Suprapubic skin (tissue), 4 donors: ENCODE results near the gene CFAP58.

Experiments used
- POLR2A ChIP-seq, 2 donors: fragments of 450-650 bp; IDR thresholded peaks; one replicate each; pipeline ENCODE4 v1.6.1; 2017; ENCODE audit warnings: antibody characterized with exemption in 2 of 2, mild to moderate bottlenecking in 2 of 2, moderate library complexity in 2 of 2
- POLR2AphosphoS5 ChIP-seq, 3 donors: sonication (generic); formaldehyde crosslinking; IDR thresholded peaks; one replicate each; pipeline ENCODE4 v1.6.1; 2017; ENCODE audit warnings: antibody characterized with exemption in 3 of 3
- TF ChIP-seq, protein P1 (sequence below), 2 donors: fragments of 200-600 bp in 1 of 2; fragments of 450-650 bp in 1 of 2; sonication (generic) in 1 of 2; IDR thresholded peaks; one replicate each; pipeline ENCODE4 v1.5.1; 2016 to 2019; ENCODE audit warnings: antibody characterized with exemption in 2 of 2, mild to moderate bottlenecking in 1 of 2, moderate library complexity in 1 of 2

GRCh38 chr10:104351919-104352318, 1.7 kb upstream of the CFAP58 start:
- TF ChIP-seq, protein P1, sequence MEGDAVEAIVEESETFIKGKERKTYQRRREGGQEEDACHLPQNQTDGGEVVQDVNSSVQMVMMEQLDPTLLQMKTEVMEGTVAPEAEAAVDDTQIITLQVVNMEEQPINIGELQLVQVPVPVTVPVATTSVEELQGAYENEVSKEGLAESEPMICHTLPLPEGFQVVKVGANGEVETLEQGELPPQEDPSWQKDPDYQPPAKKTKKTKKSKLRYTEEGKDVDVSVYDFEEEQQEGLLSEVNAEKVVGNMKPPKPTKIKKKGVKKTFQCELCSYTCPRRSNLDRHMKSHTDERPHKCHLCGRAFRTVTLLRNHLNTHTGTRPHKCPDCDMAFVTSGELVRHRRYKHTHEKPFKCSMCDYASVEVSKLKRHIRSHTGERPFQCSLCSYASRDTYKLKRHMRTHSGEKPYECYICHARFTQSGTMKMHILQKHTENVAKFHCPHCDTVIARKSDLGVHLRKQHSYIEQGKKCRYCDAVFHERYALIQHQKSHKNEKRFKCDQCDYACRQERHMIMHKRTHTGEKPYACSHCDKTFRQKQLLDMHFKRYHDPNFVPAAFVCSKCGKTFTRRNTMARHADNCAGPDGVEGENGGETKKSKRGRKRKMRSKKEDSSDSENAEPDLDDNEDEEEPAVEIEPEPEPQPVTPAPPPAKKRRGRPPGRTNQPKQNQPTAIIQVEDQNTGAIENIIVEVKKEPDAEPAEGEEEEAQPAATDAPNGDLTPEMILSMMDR (IDR thresholded peaks at IDR 0.05) = no peak
- TF ChIP-seq POLR2A (IDR thresholded peaks at IDR 0.05) (no peak), POLR2AphosphoS5 (IDR thresholded peaks at IDR 0.05) (no peak)
